Hepatic stellate cell (primary cell): Measurements from ENCODE around the gene ABCA4.

ENCODE experiments used
- DNase-seq: peaks from one replicate; pipeline ENCODE4 v3.0.0; 2011; ENCODE audit warnings: low spot score

Gene ABCA4

DNA sequence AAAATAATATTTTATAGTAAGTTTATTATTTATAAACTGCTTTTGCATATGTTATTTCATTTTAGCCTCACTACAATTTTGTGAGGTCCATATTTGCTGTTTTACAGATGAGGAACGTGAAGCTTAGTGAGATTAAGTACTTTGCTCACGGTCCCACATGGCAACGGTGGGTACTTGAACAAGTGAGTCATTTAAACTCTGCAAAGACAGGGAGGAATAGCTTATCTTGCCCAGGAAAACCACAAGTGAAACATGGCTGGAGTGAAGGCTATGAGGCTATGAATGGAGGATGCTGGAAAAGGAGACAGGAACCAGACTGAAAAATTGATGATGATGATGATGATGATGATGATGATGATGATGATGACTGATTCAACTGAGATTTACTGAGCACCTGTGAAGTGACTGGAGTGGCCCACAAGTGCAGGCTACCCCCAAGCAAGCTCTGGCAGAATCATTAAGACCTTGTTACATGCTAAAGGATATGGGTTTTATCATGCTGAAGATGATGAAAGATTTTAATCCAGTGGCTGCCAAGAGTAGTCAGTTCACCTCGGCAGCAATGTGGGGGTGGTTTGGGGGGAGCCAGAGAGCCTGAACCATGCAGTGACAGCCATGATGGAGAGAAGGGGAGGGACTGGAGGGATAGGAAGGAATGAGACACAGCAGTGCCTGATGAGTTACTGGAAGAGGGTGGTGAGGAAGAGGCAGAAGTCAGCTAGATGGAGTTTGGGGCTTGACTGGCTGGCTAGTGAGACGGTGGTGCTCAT lies 1.4 kb upstream of the ABCA4 start:
- DNase-seq = no peak

DNA sequence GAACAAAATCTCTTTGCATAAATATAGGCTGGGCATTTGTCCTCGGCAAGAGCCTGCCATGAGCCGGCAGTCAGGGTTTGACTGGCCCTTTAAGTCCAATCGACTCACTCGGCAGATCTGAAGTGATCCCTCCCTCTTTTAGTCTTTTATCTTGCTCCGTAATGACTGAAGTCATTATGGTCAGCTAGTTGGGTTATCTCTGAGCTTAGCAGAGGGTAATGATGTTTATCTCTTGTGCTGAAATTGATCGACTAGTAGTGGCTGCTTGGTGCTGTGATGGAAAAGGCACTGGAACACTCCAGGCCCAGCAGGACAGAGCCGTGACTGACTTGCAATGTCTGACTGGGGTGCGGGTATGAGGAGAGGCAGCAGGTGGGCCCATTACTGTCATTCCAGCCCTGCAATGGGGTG lies 468 bp upstream of the ABCA4 start:
- no peak for DNase-seq

DNA sequence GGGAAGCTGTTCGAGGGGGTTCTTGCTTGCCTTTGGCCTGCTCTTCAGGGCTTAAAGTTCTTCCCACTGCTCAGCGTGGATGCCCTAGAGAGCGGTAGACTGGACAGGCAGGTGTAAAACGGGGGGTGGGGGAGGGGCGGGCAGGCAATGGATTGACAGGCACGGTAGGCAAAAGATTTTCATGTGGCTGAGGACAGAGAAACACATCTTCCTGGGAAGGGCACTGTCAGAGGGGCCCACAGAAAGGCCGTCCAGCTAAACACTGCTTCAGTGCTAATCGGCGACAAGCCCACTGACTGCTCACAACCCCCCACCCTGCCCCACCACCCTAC lies 412 bp downstream of the ABCA4 start:
- DNase-seq = no peak

- no peak for DNase-seq
Measured at GRCh38 chr1:94119796-94120569, 965 bp downstream of the ABCA4 start.

DNA sequence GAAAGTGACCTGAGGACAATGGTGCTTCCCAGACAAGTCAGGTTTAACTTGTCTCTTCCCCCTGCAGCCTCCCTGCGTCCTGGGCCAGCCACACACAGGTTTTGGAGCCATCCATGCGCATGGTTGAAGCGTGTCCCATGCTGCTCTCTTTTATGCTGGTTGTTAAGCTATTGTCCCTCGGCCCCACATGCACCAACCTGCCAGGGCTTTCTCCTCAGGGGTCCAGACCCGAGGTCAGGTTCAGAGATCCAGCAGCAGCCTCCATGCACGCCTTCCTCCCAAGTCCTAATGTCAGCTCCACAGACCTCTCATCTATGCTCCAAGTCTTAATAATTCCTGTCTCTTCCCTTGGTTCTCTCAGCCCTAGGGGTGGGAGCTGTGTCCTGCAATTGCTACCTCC lies 1.6 kb downstream of the ABCA4 start:
- no peak for DNase-seq

- no peak for DNase-seq
Measured at GRCh38 chr1:94118471-94118870, 2.5 kb downstream of the ABCA4 start.

DNA sequence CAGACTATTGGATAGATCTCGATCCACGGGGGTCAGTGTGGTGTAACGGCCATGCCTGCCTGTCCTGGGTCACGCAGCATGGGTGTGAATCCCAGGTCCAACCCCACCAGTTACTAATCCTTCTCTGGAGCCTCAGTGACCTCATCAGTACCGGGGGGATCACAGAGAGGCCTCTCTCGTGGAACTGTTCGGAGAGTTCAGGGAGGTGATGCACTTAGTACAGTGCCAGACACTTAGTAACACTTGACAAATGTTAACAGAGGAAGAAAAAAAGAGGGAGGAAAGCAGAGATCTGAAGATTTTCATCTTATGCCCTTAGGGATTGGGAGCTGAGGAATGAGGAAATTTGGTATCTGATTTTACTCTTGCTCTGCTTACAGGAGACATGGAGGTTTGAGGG lies 2.9 kb downstream of the ABCA4 start:
- DNase-seq = no peak

GRCh38 chr1:94117259-94117851 lies 3.6 kb downstream of the ABCA4 start:
- DNase-seq = no peak

DNA sequence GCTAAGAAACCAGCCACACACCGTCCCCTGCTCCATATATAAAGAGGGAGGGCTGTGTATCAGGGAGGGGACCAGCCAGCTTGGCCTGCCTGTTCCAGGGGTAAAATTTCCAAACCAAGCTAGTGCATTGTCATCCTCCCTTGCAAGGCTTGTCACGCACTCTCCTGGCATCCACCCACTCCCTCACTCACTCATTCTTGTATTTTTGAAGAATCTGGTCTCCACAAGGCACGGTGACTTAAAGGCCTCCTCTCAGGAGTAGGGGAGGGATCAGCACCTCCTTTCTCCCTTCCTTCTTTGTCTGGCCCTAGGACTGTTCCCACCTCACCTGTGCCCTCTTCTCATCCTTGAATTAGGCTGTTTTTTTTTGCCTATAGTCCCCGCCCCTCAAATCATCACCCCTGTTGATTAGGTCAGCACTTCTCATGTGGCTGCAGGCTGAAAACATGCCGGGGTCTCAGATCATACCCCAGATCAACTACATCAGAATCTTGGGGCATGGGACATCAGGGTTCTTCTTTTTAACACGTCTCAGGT lies 5.0 kb downstream of the ABCA4 start:
- DNase-seq = no peak

DNA sequence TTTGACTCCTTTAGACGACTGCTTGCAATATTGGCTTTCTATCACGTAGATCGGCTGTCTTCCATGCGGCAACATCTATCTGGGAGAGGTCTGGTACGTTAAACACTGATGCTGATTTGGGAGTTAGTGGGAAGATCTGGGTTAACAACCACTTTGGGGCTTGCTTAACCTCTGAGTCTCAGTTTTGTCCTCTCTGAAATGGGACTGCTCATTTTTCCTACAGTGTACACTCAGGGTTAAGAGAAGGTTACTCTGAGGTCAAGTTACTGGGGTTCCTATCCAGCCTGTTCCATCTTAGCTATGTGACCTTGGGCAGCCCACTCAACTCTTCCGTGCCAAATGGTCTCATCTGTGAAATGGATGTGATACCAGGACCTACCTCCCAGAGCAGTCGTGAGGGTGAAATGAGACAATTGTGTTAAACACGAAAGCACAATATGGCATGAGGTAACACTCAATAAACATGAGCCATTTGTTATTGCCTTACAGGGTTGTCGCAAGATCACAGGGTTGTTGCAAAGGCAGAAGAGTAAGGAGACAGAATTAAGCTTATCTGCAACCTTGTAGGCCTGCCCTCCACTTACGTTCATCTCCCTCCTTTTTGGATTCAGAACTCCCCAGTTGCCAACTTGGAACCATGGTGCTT lies 5.6 kb downstream of the ABCA4 start:
- no peak for DNase-seq

DNA sequence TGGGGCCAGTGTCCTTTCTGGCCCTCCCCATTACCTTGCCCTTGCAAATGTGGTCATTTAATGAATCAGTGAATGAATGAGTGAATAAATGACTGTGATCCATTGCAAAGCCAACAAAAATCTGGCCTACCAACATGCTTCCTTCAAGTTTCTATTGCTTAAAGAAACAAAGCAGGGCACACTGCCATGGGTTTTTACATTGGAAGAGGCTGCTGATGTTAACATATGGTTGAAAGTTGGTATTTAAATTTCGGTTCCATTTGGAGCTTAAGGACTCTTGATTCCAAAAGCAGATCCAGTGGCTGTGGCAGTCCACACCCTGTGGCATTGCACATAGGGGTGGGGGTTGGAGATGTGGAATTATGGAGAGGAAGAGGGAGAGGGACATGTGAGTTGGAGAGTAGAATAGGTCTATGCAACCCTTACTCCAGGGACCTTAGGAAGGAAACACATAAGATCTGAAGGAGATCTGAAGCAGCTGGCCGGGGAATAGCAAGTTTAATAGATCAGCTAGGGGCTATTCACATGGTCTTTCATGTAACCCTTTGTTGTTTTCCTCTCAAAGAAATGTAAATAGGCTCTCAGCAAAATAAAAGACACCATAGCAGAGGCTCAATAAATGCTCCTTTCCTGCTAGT lies 7.2 kb downstream of the ABCA4 start:
- DNase-seq = no peak

DNA sequence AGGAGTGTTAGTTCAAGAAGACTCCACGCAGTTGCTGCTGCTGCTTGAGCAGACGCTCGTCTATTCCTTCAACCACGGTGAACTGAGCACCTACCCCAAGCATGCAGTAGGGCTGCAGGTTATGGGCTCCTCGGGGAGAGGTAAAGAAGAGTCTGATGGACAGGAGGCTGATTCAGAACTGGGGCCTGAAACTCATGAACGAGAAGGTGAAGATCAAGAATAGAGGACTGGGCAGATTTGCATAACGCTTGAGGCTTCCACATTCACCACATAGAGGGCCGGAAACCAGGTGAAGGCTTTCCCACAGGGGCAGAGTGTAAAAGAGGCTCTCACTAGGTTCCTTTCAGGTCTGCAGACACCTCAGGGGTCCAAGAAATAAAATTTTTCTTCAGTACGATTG lies 9.1 kb downstream of the ABCA4 start:
- no peak for DNase-seq

DNA sequence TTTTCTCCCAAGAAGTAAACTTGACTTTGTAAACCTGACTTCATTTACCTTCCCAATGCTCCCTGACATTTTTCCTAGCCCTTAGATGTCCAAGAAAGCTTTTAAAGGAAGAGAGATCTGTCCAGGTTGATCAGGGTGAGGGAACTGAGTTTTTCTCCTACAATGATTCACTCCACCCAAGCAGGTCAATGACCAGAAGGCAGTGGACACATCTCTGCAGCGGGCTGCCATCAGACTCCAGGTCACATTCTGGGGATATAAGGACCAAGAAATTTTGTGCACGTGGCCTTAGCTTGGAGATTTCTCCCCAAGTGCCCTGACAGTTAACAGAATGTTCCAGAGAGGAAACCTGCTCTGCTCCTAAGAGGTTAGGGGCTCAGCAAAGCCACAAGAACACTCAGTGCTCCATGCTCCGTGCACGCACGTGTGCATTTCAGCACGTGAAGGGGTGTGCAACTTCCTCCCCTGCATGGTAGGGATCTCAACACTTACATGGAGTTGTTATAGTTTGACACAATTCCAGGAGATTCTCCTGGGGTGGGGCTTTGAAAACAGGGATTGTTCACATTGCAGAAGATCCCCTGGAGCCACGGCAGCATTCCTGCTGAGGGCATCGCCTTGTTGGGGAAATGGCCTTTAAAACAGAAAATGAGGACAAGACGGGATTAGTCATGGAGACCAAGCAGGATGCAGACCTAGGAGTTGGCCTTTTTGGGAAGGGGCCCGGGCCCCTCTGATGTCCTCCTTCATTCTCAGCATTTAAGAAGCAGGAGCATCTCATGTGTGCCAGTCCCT lies 9.8 kb downstream of the ABCA4 start:
- no peak for DNase-seq

DNA sequence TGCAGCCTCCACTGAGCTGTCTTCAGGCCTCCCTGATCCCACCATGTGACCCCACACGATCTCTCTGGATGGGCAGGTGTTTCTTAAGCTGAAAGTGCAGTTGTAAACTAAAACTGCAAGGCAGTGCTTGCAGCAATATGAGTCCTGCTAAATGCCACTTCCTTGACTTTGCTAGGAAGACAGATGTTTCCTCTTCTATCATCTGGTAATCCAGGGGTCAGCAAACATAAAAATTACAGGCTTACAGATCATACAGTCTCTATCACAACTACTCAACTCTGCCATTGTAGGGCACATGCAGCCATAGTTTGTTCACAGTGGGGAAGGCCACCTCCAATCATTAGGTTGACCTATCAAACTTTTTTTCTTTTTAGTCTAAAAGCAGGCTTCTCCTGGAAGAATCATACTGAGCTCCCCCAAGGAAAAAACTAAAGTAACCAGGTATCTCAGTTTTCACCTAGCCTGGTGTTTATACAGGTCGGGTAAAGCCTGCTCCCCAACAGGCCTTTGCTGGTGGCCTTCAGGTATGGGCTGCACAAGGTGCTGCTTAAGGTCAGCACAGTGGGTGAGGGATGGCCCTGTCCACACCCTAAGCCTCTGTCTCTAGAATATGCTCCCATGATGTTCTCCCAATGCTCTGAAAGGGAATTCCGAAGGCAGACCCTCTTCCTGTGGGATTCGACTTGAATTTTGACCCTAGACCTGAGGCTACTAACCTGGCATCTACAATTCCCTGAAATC lies 10.8 kb downstream of the ABCA4 start:
- no peak for DNase-seq

DNA sequence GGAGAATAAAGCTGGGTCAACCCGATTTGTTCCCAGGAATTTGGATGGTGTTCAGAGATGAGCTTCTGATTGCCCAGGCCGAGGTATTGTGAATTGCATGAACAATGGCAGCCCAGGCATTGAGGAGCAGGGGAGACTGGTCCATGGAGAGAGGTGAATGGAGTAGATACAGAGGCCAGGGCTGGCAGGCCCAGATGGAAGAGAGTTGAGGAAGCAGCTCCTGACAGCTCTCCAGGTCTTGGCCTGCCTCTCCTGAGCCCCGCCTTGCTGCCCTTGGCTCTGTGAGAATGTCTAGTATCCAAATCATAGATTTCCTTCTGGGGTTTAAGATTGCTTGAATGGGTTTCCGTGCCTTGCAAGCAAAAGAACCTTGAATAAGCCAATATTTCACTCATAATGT lies 11.5 kb downstream of the ABCA4 start:
- no peak for DNase-seq

- no peak for DNase-seq
Measured at GRCh38 chr1:94107141-94107540, 13.8 kb downstream of the ABCA4 start.

DNA sequence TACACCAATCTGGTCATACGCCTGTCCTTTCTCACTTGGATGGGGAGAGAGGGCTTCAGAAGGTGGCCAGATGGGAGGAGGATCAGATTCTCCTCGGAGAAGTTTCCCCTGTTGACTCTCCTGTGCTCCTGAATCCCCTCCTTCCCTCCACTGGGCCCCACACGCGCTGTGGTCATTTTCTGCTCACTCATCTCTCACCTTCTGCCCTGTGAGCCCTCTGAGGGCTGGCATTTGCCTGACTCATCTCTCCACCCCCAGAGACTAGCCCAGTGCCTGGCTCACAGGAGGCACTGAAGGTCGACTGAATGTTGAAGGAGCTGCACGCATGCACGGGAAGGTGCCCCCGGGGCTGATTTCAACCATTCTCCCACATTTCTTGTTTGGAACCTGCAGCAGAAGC lies 14.2 kb downstream of the ABCA4 start:
- DNase-seq = no peak

GRCh38 chr1:94105957-94106529 lies 14.9 kb downstream of the ABCA4 start:
- no peak for DNase-seq

DNA sequence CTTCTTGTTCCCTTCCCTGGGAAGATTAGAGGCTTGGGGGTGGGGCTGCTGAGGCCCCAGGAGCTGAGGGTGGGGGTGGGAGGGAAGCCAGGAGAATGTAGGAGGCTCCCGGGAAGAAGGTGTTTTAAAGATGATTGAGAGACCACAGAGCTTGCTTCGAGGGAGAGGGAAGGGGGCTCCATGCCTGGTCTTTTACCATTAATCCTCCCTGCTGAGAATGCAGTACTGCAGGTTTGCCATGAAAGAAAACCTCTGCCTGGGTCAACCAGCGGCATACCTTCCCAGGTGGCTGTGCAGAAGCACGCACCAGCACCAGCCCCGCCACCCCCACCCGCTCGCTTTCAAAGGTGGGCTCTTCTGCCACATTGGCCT lies 15.4 kb downstream of the ABCA4 start:
- DNase-seq = no peak
